Measurements from ENCODE around the gene CDH13.

The CDH13 gene

GRCh38 chr16:82726306-82726705 lies 99.5 kb downstream of the CDH13 start:
- Mint-ChIP-seq H3K4me3 (no peak overlapping the region), H3K9me3 (peaks cover 25% of the 10 kb centered on the region), H3K27ac (no peak overlapping the region), H3K36me3 (ENCODE audit: low read depth) (peaks cover 11% of the 10 kb centered on the region), H3K4me1 (no peaks in the 10 kb centered on the region), H3K27me3 (ENCODE audit: low read depth, poor library complexity) (peaks cover 14% of the 10 kb centered on the region)
- no peak for TF ChIP-seq CTCF (IDR thresholded peaks at IDR 0.05)
- no peak for DNase-seq

DNA sequence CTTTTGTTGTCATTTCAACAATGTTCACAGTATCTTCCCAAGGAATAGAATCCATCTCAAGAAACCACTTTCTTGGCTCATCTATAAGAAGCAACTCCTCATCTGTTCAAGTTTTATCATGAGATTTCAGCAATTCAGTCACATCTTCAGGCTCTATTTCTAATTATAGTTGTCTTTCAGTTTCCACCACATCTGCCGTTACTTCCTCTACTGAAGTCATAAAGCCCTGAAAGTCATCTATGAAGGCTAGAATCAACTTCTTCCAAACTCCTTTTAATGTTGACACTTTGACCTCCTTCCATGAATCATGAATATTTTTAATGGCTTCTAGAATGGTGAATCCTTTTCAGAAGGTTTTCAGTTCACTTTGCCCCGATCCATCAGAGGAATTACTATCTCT lies 102.1 kb downstream of the CDH13 start:
- Mint-ChIP-seq H3K27me3 (ENCODE audit: low read depth, poor library complexity) (peaks cover 3% of the 10 kb centered on the region), H3K36me3 (ENCODE audit: low read depth) (peaks cover 11% of the 10 kb centered on the region), H3K9me3 (peaks cover 25% of the 10 kb centered on the region), H3K4me3 (no peak overlapping the region), H3K27ac (no peak overlapping the region), H3K4me1 (no peaks in the 10 kb centered on the region)
- DNase-seq = no peak
- no peak for TF ChIP-seq CTCF (IDR thresholded peaks at IDR 0.05)

DNA sequence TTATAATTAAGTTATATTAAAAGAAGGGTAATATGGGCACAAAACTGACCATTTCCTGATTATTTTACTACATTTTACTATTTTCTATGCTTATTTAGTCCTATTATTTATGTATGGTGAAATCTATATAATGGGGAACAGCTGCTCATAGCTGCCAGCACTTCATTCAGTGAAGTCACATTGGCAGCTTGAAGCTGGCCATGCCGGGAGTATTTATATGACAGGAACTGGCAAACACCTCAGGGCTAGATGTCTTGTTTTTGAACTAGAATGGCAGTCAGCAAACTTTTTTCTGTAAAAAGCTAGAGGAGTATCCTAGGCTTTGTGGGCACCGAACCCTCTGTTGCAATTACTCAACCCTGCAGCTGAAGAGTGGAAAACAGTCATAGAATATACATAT lies 104.1 kb downstream of the CDH13 start:
- Mint-ChIP-seq H3K27me3 (ENCODE audit: low read depth, poor library complexity) (peaks cover 3% of the 10 kb centered on the region), H3K4me3 (no peak overlapping the region), H3K27ac (no peak overlapping the region), H3K9me3 (peaks cover 25% of the 10 kb centered on the region), H3K4me1 (no peaks in the 10 kb centered on the region), H3K36me3 (ENCODE audit: low read depth) (peaks cover 11% of the 10 kb centered on the region)
- DNase-seq = no peak
- no peak for TF ChIP-seq CTCF (IDR thresholded peaks at IDR 0.05)

DNA sequence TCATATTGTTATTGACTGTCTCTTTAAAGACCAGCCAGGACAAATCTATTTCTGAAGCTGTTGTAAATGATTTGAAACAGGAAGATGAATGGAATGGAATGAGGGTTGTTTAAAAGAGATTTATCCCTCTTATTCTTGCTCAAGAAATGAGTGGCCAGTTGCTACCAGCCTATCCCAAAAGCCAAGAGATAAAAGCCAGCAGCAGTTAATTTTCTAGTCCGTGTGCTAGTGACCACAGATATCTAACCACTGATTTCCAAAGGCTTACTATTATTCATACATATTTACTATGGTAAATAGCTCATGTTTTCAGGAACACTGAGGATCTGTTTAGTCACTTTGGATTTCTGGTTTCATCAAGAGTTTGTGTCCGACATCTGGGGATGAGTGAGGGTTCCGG lies 105.7 kb downstream of the CDH13 start:
- TF ChIP-seq CTCF (IDR thresholded peaks at IDR 0.05) = no peak
- peaks cover 11% of the 10 kb centered on the region for H3K36me3 Mint-ChIP-seq (ENCODE audit: low read depth)

GRCh38 chr16:82735186-82735585 lies 108.4 kb downstream of the CDH13 start:
- no peaks in the 10 kb centered on the region for H3K4me1 Mint-ChIP-seq
- peaks cover 2% of the 10 kb centered on the region for H3K36me3 Mint-ChIP-seq (ENCODE audit: low read depth)
- H3K9me3 Mint-ChIP-seq = peaks cover 2% of the 10 kb centered on the region
- no peak overlapping the region for H3K4me3 Mint-ChIP-seq
- DNase-seq = no peak
- no peak overlapping the region for H3K27ac Mint-ChIP-seq
- peaks cover 10% of the 10 kb centered on the region for H3K27me3 Mint-ChIP-seq (ENCODE audit: low read depth, poor library complexity)
- no peak for TF ChIP-seq CTCF (IDR thresholded peaks at IDR 0.05)

More for the DNA sequence above, 105.7 kb downstream of the CDH13 start:
- H3K9me3 Mint-ChIP-seq = peaks cover 25% of the 10 kb centered on the region
- DNase-seq = no peak
- H3K4me3 Mint-ChIP-seq = no peak overlapping the region
- H3K27me3 Mint-ChIP-seq (ENCODE audit: low read depth, poor library complexity) = peaks cover 3% of the 10 kb centered on the region
- H3K27ac Mint-ChIP-seq = no peak overlapping the region
- H3K4me1 Mint-ChIP-seq = no peaks in the 10 kb centered on the region

DNA sequence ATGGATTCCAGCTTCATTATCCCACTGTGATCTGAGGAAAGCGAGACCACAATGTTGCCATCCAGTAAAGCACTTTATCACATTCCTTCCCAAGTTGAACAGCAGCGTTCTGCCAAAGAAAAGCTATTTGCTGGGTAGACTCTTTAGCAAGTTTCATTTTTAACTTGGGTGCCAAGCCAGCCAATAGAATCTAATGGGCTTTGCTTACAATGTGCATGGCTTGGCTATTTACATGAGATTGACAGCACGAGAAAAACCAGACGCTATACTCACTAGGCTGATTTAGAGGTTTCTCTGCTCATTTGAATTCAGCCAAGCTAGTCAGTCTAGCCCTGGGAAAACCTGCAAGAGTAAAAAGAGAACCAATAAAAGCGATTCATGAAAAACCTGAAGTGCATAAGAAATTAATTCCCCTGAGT lies 108.9 kb downstream of the CDH13 start:
- no peak for TF ChIP-seq CTCF (IDR thresholded peaks at IDR 0.05)
- Mint-ChIP-seq H3K4me3 (no peak overlapping the region), H3K27me3 (ENCODE audit: low read depth, poor library complexity) (peaks cover 10% of the 10 kb centered on the region), H3K36me3 (ENCODE audit: low read depth) (no peaks in the 10 kb centered on the region), H3K9me3 (peaks cover 3% of the 10 kb centered on the region), H3K4me1 (no peaks in the 10 kb centered on the region), H3K27ac (no peak overlapping the region)
- DNase-seq = no peak

Data from nephron progenitor cell (in vitro differentiated cells).